Stomach (tissue), 9 donors: ENCODE results near the gene PYM1. TPM values are rescaled to one million over a fixed set of nuclear protein-coding genes. Genes with fewer than 3 reads are reported as not detected.
A peak's percentile ranks its signal among the peaks of the same experiment; 100 is the strongest.

Experiments used
- DNase-seq, 2 donors: peaks; one replicate each; pipeline versions ENCODE4 v3.0.0 to v3.0.0-alpha.2; 2013 to 2019
- H3K27ac ChIP-seq, 5 donors: fragments of 200-600 bp in 4 of 5; sonication (generic) in 4 of 5; one replicate each; pipeline ENCODE4 v1.5.1; 2013 to 2019; ENCODE audit warnings: mild to moderate bottlenecking in 1 of 5, moderate library complexity in 1 of 5
- H3K27me3 ChIP-seq, 3 donors: fragments of 200-600 bp; sonication (generic); one replicate each; pipeline ENCODE4 v1.5.1; 2017 to 2019; ENCODE audit warnings: mixed run types in 1 of 3
- H3K36me3 ChIP-seq, 4 donors: fragments of 200-600 bp; sonication (generic); 1 replicate in 3 of 4; 2 replicates in 1 of 4; pipeline ENCODE4 v1.5.1; 2016 to 2019
- H3K4me1 ChIP-seq, 4 donors: fragments of 200-600 bp; sonication (generic); one replicate each; pipeline ENCODE4 v1.5.1; 2016 to 2019
- H3K4me3 ChIP-seq, 4 donors: fragments of 200-600 bp; sonication (generic) in 3 of 4; one replicate each; pipeline ENCODE4 v1.5.1; 2016 to 2019; ENCODE audit warnings: mild to moderate bottlenecking in 1 of 4
- H3K9me3 ChIP-seq, 4 donors: fragments of 200-600 bp; sonication (generic); one replicate each; pipeline ENCODE4 v1.5.1; 2016 to 2019
- EP300 ChIP-seq: sonication (generic); formaldehyde crosslinking; IDR thresholded peaks from one replicate; pipeline ENCODE4 v1.6.1; 2017; ENCODE audit warnings: antibody characterized with exemption
- POLR2A ChIP-seq, 4 donors: fragments of 450-650 bp; IDR thresholded peaks; one replicate each; pipeline ENCODE4 v1.6.1; 2016; ENCODE audit warnings: antibody characterized with exemption in 4 of 4, control low read depth in 2 of 4, mild to moderate bottlenecking in 1 of 4, moderate library complexity in 1 of 4
- POLR2AphosphoS5 ChIP-seq, 3 donors: sonication (generic); formaldehyde crosslinking; IDR thresholded peaks; one replicate each; pipeline ENCODE4 v1.6.1; 2016; ENCODE audit warnings: antibody characterized with exemption in 3 of 3
- WGBS, 5 donors: extraction: QIAGEN DNeasy Blood & Tissue Kit in 3 of 5; methylation state at CpG; one replicate each; pipeline versions ENCODE4 v1.1.5 to v1.1.7; 2013 to 2018; 5-methylcytosine and 5-hydroxymethylcytosine counted together
- intact Hi-C: fragments of 100-400 bp; cut with DNase I; formaldehyde crosslinking; loops from one replicate; pipeline ENCODE4 v1.15.1; 2023; ENCODE audit warnings: low total_unique reads
- polyA plus RNA-seq, 3 donors: library from polyadenylated mRNA; stranded (reverse); fragments of 200-250 nt; gene quantifications; one replicate each; pipeline ENCODE4 v1.2.3, GENCODE V29; 2013
- total RNA-seq, 5 donors: library from RNA; depleted of rRNA; stranded (reverse); fragments of >200 nt; gene quantifications; one replicate each; pipeline versions ENCODE4 v1.1.0 to v1.2.3, GENCODE V29; 2014 to 2016
- TF ChIP-seq, protein P1 (sequence below), 7 experiments: fragments of 450-650 bp in 4 of 7; fragments of 200-600 bp in 3 of 7; sonication (generic) in 3 of 7; IDR thresholded peaks; one replicate each; pipeline ENCODE4 v1.5.1; 2016 to 2019; ENCODE audit warnings: antibody characterized with exemption in 7 of 7, control low read depth in 2 of 7, mild to moderate bottlenecking in 1 of 7
- donor health status: healthy with polysubstance abuse.
- donor health status: Bipolar disorder and iron deficiency.
- donor health status: healthy.

Gene PYM1
- total and polyA plus RNA-seq, 8 donors = 1.2 to 59.4 (median 34.1) TPM

DNA sequence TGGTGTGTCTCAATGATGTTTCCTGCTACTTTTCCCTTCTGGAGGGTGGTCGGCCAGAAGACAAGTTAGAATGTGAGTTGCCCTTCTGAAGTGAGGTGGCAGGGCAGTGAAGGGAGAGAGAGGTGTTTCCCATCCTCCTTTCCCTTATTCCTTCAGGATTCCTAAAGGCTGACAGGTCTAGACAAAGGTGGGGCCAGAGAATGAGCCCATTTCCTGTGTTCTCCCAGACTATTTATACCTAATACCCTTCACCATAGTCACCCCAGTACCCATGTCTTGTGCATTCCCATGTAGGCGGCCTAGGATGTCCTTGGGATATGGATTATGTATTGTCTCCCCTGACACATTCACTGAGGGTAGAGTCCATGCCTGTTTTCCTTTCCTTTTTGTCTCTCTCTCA lies 10.3 kb upstream of the PYM1 start:
- WGBS, 5 donors = 83 to 94% (median 88%) methylated on average over 2 of the region's 2 CpGs
- H3K27ac ChIP-seq = no peak overlapping the region
- peaks cover 15 to 37% (median 19%) of the 10 kb centered on the region in 4 donors for H3K4me1 ChIP-seq
- DNase-seq = no peak
- no peak overlapping the region for H3K4me3 ChIP-seq
- H3K9me3 ChIP-seq = no peaks in the 10 kb centered on the region
- no peak for TF ChIP-seq POLR2AphosphoS5 (IDR thresholded peaks at IDR 0.05)
- TF ChIP-seq EP300 = no peak
- TF ChIP-seq, protein P1, sequence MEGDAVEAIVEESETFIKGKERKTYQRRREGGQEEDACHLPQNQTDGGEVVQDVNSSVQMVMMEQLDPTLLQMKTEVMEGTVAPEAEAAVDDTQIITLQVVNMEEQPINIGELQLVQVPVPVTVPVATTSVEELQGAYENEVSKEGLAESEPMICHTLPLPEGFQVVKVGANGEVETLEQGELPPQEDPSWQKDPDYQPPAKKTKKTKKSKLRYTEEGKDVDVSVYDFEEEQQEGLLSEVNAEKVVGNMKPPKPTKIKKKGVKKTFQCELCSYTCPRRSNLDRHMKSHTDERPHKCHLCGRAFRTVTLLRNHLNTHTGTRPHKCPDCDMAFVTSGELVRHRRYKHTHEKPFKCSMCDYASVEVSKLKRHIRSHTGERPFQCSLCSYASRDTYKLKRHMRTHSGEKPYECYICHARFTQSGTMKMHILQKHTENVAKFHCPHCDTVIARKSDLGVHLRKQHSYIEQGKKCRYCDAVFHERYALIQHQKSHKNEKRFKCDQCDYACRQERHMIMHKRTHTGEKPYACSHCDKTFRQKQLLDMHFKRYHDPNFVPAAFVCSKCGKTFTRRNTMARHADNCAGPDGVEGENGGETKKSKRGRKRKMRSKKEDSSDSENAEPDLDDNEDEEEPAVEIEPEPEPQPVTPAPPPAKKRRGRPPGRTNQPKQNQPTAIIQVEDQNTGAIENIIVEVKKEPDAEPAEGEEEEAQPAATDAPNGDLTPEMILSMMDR (IDR thresholded peaks at IDR 0.05) = no peak
- peaks cover 16 to 50% (median 45%) of the 10 kb centered on the region in 4 donors for H3K36me3 ChIP-seq
- no peaks in the 10 kb centered on the region for H3K27me3 ChIP-seq
- intact Hi-C loops = loop anchor here (5.0 kb wide), 1 partner anchor 196 kb away; the partner anchor contains the start of gene GDF11

DNA sequence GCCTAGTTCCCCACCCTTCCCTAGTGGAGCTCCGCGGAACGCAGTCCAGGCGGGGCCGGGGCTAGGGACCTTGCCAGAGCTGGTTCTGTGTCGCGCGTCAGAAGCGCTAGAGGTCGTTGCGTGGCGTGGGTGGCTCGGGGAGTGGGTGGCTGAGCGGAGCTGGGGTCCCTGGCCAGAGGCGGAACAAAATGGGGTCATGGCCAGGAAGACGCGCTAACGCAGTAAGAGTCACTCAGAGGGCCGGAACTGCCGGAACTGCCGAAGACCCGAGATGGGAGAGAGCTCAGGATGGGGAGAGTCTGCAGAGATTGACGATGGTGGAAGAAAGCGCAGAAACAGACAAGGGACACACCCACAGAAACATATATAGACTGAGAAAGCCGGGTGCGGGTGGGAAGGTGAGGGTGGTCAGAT lies 8.1 kb upstream of the PYM1 start:
- Histone ChIP-seq H3K27ac (peak overlapping the region; percentile 36 to 78 (median 48)), H3K36me3 (peaks cover 2 to 28% (median 28%) of the 10 kb centered on the region in 4 donors), H3K4me3 (peak overlapping the region in 2 of 4 donors; percentile 15 to 29), H3K9me3 (no peaks in the 10 kb centered on the region), H3K27me3 (no peaks in the 10 kb centered on the region), H3K4me1 (peaks cover 26 to 53% (median 34%) of the 10 kb centered on the region in 4 donors)
- TF ChIP-seq, protein P1 (IDR thresholded peaks at IDR 0.05) = no peak
- no peak for TF ChIP-seq POLR2AphosphoS5 (IDR thresholded peaks at IDR 0.05)
- TF ChIP-seq POLR2A (IDR thresholded peaks at IDR 0.05) = no peak
- TF ChIP-seq EP300 = no peak
- intact Hi-C loops = loop anchor here (5.0 kb wide), 1 partner anchor 193 kb away; the partner anchor contains the start of gene GDF11
- 58 to 65% (median 59%) methylated on average over 26 of the region's 26 CpGs for WGBS, 5 donors
- DNase-seq = peak in 1 of 2 donors; percentile 56

DNA sequence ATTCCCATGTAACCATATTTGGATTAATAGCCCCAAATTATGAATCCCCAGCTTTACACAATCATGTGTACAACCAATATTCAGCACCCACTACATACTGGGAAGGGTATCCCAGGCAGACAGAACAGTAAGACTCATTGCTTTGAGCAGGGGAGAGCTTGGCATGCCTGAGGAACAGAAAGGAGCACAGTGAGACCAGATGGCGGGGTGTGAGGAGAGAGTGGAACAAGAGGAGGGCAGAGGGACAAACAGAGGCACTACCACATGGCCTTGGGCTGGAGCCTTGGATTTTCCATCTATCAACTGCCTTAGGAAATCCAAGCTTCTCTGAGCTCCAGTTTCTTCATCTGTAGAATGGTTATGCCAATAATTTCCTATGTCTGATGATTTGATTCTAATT lies 7.1 kb upstream of the PYM1 start:
- Histone ChIP-seq H3K36me3 (peaks cover 0 to 27% (median 26%) of the 10 kb centered on the region in 4 donors), H3K9me3 (no peaks in the 10 kb centered on the region), H3K4me3 (no peak overlapping the region), H3K27ac (no peak overlapping the region), H3K27me3 (no peaks in the 10 kb centered on the region), H3K4me1 (peaks cover 24 to 53% (median 35%) of the 10 kb centered on the region in 4 donors)
- intact Hi-C loops = loop anchor here (5.0 kb wide), 1 partner anchor 192 kb away; the partner anchor contains the start of gene GDF11
- TF ChIP-seq EP300 = no peak
- TF ChIP-seq, protein P1 (IDR thresholded peaks at IDR 0.05) = no peak
- TF ChIP-seq POLR2A (IDR thresholded peaks at IDR 0.05) = no peak
- TF ChIP-seq POLR2AphosphoS5 (IDR thresholded peaks at IDR 0.05) = no peak
- WGBS, 5 donors = 86 to 100% (median 94%) methylated on average over 1 of the region's 1 CpG
- no peak for DNase-seq

DNA sequence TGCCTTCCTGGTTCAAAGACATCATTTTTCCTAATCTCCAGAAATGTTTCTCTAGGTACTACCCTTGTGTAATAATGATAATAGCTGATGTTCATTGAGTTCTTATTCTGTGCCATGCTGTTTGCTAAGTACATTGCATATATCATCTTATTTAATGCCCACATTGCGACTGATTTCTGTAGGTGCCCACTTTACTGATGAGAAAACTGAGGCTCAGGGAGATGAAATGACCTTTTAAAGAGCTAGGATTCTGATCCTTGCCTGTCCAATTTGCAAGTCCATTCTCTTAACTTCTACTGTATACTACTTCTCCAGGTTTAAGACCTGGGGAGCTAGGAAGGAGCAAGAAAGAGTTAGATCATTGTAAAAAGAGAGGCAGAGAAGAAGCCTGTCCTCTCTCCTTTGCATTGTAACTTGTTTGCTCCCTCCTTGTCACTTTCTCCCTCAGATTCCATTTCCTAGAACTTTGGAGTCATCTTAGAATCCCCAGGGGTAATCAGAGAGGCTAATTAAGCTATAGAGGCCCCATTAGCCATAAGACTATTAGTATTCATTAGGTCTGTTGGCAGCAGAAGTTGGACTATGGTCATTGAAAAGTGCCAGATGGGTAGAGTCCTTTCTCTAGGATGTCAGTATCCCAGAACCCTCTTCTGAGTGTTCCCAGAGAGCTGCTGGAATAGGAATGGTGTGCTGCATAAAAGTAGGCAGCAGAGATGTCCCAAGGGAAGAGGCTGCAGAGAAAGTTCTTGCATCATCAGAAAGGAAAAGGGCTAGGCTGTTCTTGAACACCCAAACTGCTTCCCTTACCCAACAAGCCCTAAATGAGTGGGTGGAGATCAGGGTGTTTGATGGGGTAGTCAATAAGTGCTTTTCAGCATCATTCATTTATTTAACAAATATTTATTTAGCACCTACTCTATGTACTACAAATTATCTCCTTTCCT lies 6.4 kb upstream of the PYM1 start:
- H3K4me3 ChIP-seq = no peak overlapping the region
- H3K4me1 ChIP-seq = peaks cover 24 to 54% (median 40%) of the 10 kb centered on the region in 4 donors
- H3K27ac ChIP-seq = peak overlapping the region in 1 of 5 donors; percentile 96
- TF ChIP-seq, protein P1 (IDR thresholded peaks at IDR 0.05) = no peak
- no peak for TF ChIP-seq POLR2A (IDR thresholded peaks at IDR 0.05)
- TF ChIP-seq EP300 = no peak
- no peak for TF ChIP-seq POLR2AphosphoS5 (IDR thresholded peaks at IDR 0.05)
- 94 to 97% (median 95%) methylated on average over 1 of the region's 1 CpG for WGBS, 5 donors
- H3K36me3 ChIP-seq = peaks cover 0 to 24% (median 22%) of the 10 kb centered on the region in 4 donors
- H3K9me3 ChIP-seq = no peaks in the 10 kb centered on the region
- H3K27me3 ChIP-seq = no peaks in the 10 kb centered on the region
- DNase-seq = no peak
- intact Hi-C loops = no loop called here
